MM.1S (cell line): ENCODE data around the gene ABCG4.
"Not testable (repeated sequence)": the region's sequence is repeated elsewhere in the genome, so short reads cannot be mapped to it uniquely, and the experiment has no call there.

ENCODE experiments used
- DNase-seq: peaks from one replicate; pipeline ENCODE4 v3.0.0-alpha.2; 2015
- H2AFZ ChIP-seq: fragments of 300-600 bp; sonication (generic); 2 replicates; pipeline ENCODE4 v1.6.0; 2016; ENCODE audit warnings: antibody characterized with exemption, low read length
- H3F3A ChIP-seq: fragments of 300-600 bp; sonication (generic); 2 replicates; pipeline ENCODE4 v1.6.1; 2016; ENCODE audit warnings: mild to moderate bottlenecking, antibody characterized with exemption, low read length, moderate library complexity, mixed read lengths; ENCODE audit not compliant: insufficient read depth
- H3K27ac ChIP-seq: fragments of 300-600 bp; sonication (generic); 2 replicates; pipeline ENCODE4 v1.5.1; 2016; ENCODE audit warnings: mild to moderate bottlenecking, low read length
- H3K27me3 ChIP-seq: fragments of 300-600 bp; sonication (generic); replicated peaks from 2 replicates; pipeline ENCODE4 v1.6.0; 2016; ENCODE audit warnings: low read length; ENCODE audit not compliant: insufficient read depth
- H3K36me3 ChIP-seq: fragments of 300-600 bp; sonication (generic); replicated peaks from 2 replicates; pipeline ENCODE4 v1.6.1; 2016; ENCODE audit warnings: mild to moderate bottlenecking, low read length, mixed read lengths; ENCODE audit not compliant: insufficient read depth
- H3K4me1 ChIP-seq: fragments of 300-600 bp; sonication (generic); 2 replicates; pipeline ENCODE4 v1.6.1; 2016; ENCODE audit warnings: low read length, mixed read lengths
- H3K4me2 ChIP-seq: fragments of 300-600 bp; sonication (generic); 2 replicates; pipeline ENCODE4 v1.6.0; 2016; ENCODE audit warnings: low read depth, low read length
- H3K4me3 ChIP-seq: fragments of 300-600 bp; sonication (generic); 2 replicates; pipeline ENCODE4 v1.5.1; 2016; ENCODE audit warnings: low read length, mixed read lengths
- H3K79me2 ChIP-seq: fragments of 300-600 bp; sonication (generic); 2 replicates; pipeline ENCODE4 v1.6.1; 2016; ENCODE audit warnings: mixed run types, low read length, mixed read lengths
- H3K9ac ChIP-seq: fragments of 300-600 bp; sonication (generic); 2 replicates; pipeline ENCODE4 v1.6.1; 2016; ENCODE audit warnings: low read length, mixed read lengths
- H3K9me2 ChIP-seq: fragments of 300-600 bp; sonication (generic); replicated peaks from 2 replicates; pipeline ENCODE4 v1.6.1; 2016; ENCODE audit warnings: mild to moderate bottlenecking, low read length, mixed read lengths; ENCODE audit not compliant: insufficient read depth
- H3K9me3 ChIP-seq: fragments of 300-600 bp; sonication (generic); replicated peaks from 2 replicates; pipeline ENCODE4 v1.6.1; 2016; ENCODE audit warnings: mild to moderate bottlenecking, low read length, mixed read lengths; ENCODE audit not compliant: insufficient read depth
- H4K20me1 ChIP-seq: fragments of 300-600 bp; sonication (generic); 2 replicates; pipeline ENCODE4 v1.6.1; 2016; ENCODE audit warnings: mild to moderate bottlenecking, low read length, moderate library complexity, mixed read lengths; ENCODE audit not compliant: insufficient read depth
- EZH2 ChIP-seq: fragments of 300-600 bp; sonication (generic); optimal IDR thresholded peaks from 2 replicates; pipeline ENCODE3; 2017; ENCODE audit warnings: low read depth, mild to moderate bottlenecking, antibody characterized with exemption, low read length, mixed read lengths
- EZH2phosphoT487 ChIP-seq: fragments of 300-600 bp; sonication (generic); IDR thresholded peaks from 2 replicates; pipeline ENCODE4 v1.6.1; 2018; ENCODE audit warnings: antibody characterized with exemption, low read length
- TF ChIP-seq, protein P1 (sequence below): fragments of 300-600 bp; sonication (generic); IDR thresholded peaks from 2 replicates; pipeline ENCODE4 v1.5.1; 2016; ENCODE audit warnings: antibody characterized with exemption, low read length, mixed read lengths

ABCG4 gene

DNA sequence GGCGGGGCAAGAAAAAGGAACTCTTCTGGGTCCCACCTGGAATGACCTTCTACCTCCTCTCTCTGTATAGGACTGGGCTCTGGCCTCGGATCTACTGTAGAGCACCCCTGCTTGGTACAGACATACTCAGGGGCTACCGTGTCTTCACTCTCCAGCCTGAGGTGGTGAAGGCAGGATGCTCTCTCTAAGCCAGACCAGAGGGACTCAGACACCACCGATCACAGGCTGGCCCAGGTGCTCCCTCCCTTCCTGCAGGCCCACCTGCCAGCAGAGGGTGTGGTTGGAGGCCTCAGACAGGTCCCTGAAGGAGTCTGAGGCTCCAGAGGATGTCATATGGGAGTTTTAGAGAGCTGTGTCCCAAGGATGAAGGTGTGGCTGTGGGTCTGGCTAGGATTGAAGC is 40.5 kb downstream of the ABCG4 start:
- H3K9me3 ChIP-seq, result no peaks in the 10 kb centered on the region
- H2AFZ ChIP-seq, result no peak overlapping the region
- no peaks in the 10 kb centered on the region for H4K20me1 ChIP-seq
- H3K36me3 ChIP-seq, result no peaks in the 10 kb centered on the region
- no peak overlapping the region for H3K9ac ChIP-seq
- H3K27ac ChIP-seq, result no peak overlapping the region
- DNase-seq, result no peak
- H3K27me3 ChIP-seq, result peaks cover 16% of the 10 kb centered on the region
- no peaks in the 10 kb centered on the region for H3K79me2 ChIP-seq
- no peaks in the 10 kb centered on the region for H3K4me1 ChIP-seq
- no peak overlapping the region for H3K4me3 ChIP-seq
- no peaks in the 10 kb centered on the region for H3F3A ChIP-seq
- no peaks in the 10 kb centered on the region for H3K9me2 ChIP-seq
- H3K4me2 ChIP-seq, result no peak overlapping the region
- TF ChIP-seq EZH2phosphoT487 (no peak), EZH2 (no peak)
- TF ChIP-seq, protein P1, sequence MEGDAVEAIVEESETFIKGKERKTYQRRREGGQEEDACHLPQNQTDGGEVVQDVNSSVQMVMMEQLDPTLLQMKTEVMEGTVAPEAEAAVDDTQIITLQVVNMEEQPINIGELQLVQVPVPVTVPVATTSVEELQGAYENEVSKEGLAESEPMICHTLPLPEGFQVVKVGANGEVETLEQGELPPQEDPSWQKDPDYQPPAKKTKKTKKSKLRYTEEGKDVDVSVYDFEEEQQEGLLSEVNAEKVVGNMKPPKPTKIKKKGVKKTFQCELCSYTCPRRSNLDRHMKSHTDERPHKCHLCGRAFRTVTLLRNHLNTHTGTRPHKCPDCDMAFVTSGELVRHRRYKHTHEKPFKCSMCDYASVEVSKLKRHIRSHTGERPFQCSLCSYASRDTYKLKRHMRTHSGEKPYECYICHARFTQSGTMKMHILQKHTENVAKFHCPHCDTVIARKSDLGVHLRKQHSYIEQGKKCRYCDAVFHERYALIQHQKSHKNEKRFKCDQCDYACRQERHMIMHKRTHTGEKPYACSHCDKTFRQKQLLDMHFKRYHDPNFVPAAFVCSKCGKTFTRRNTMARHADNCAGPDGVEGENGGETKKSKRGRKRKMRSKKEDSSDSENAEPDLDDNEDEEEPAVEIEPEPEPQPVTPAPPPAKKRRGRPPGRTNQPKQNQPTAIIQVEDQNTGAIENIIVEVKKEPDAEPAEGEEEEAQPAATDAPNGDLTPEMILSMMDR, result no peak

DNA sequence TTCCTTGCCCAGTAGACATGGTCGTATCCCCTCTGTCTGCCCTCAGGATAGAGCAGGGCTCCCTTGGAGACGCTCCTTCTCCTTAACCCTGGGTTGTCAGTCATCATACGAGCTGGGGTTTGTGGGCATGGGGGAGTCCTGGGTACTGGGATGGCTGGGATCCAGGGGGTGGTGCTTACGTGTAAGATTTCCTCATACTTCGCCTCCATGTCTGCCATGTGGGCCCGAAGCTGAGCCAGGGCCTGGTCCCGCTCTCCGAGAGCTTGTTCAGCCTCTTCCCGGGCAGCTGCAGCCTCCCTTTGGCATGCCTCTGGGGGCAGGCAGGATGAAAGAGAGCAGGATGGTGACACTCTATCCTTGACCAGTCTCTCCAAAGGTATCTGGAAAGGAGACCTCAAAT is 41.7 kb downstream of the ABCG4 start:
- Histone ChIP-seq H3K79me2 (no peaks in the 10 kb centered on the region), H3K9ac (no peak overlapping the region), H3K4me2 (no peak overlapping the region), H2AFZ (no peak overlapping the region), H3K27ac (no peak overlapping the region), H3K9me3 (no peaks in the 10 kb centered on the region), H3K36me3 (no peaks in the 10 kb centered on the region), H3F3A (no peaks in the 10 kb centered on the region), H4K20me1 (no peaks in the 10 kb centered on the region), H3K9me2 (no peaks in the 10 kb centered on the region), H3K4me3 (no peak overlapping the region), H3K4me1 (no peaks in the 10 kb centered on the region), H3K27me3 (peaks cover 16% of the 10 kb centered on the region)
- no peak for DNase-seq
- TF ChIP-seq, protein P1, result no peak
- TF ChIP-seq EZH2 (no peak), EZH2phosphoT487 (no peak)

DNA sequence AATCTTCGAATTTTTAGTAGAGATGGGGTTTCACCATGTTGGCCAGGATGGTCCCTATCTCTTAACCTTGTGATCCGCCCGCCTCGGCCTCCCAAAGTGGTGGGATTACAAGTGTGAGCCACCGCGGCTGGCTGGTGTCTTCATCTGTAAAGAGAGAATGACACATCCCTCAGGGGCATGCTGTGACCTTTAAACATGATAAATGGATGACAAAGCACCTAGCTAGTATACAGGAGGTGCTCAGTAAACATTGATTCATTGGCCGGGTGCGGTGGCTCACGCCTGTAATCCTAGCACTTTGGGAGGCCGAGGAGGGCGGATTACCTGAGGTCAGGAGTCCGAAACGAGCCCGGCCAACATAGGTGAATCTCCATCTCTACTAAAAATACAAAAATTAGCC is 42.4 kb downstream of the ABCG4 start:
- H3K27ac ChIP-seq, H3K36me3 ChIP-seq, H3F3A ChIP-seq, H3K4me3 ChIP-seq, H3K9me3 ChIP-seq, H3K4me1 ChIP-seq, H2AFZ ChIP-seq, H3K9me2 ChIP-seq, H3K9ac ChIP-seq, H4K20me1 ChIP-seq, DNase-seq, H3K79me2 ChIP-seq, H3K4me2 ChIP-seq: not testable (repeated sequence)
- H3K27me3 ChIP-seq, result peaks cover 12% of the 10 kb centered on the region

DNA sequence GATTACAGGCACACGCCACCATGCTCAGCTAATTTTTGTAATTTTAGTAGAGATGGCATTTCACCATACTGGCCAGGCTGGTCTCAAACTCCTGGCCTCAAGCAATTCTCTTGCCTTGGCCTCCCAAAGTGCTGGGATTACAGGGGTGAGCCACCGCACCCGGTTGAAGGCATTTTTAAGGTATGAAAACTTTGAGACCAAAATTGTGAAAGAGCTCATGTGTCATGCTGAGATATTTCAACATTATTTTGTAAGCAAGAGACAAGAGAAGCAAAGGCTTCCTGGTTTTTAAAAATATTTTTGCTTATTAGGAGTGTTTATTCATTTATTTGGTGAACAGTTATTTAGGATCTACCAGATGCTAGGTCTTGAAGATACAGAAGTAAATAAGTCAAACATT is 43.3 kb downstream of the ABCG4 start:
- DNase-seq, result no peak
- Histone ChIP-seq H3K36me3 (no peaks in the 10 kb centered on the region), H3K4me1 (peaks cover 4% of the 10 kb centered on the region), H3K27me3 (peaks cover 6% of the 10 kb centered on the region), H3K4me2 (no peak overlapping the region), H3K4me3 (no peak overlapping the region), H3K27ac (no peak overlapping the region), H3K9me2 (no peaks in the 10 kb centered on the region), H2AFZ (no peak overlapping the region), H3K9me3 (no peaks in the 10 kb centered on the region), H3F3A (no peaks in the 10 kb centered on the region), H3K9ac (no peak overlapping the region), H4K20me1 (no peaks in the 10 kb centered on the region), H3K79me2 (no peaks in the 10 kb centered on the region)
- TF ChIP-seq, protein P1, result no peak
- TF ChIP-seq EZH2phosphoT487 (no peak), EZH2 (no peak)
